A549 (cell line): ENCODE results near the gene TRAPPC4.

Source experiments
- CBX2 ChIP-seq: fragments of 200-600 bp; sonication (generic); IDR thresholded peaks from 2 replicates; pipeline ENCODE4 v1.6.1; 2016; ENCODE audit warnings: low read depth, mild to moderate bottlenecking, borderline replicate concordance
- JUNB ChIP-seq: fragments of >200 bp; sonication (Bioruptor Twin); formaldehyde crosslinking; IDR thresholded peaks from 2 replicates; pipeline ENCODE4 v1.6.1; 2016
- MAX ChIP-seq: IDR thresholded peaks from 2 replicates; pipeline ENCODE4 v1.6.1; 2012
- MAZ ChIP-seq: fragments of 150-350 bp; IDR thresholded peaks from 2 replicates; pipeline ENCODE4 v1.6.1; 2014; ENCODE audit warnings: antibody characterized with exemption, low read depth, low read length, borderline replicate concordance
- POLR2A ChIP-seq: IDR thresholded peaks from 2 replicates; pipeline ENCODE4 v1.6.1; 2012; ENCODE audit warnings: mild to moderate bottlenecking, low read length
- RCOR1 ChIP-seq: fragments of 150-350 bp; IDR thresholded peaks from 2 replicates; pipeline ENCODE4 v1.6.1; 2014; ENCODE audit warnings: antibody characterized with exemption, low read length, low read depth
- RFX5 ChIP-seq: fragments of 450-650 bp; IDR thresholded peaks from 2 replicates; pipeline ENCODE4 v1.7.1; 2014; ENCODE audit warnings: antibody characterized with exemption, mild to moderate bottlenecking, moderate library complexity
- TF ChIP-seq, protein P1 (sequence below): fragments of >200 bp; sonication (Bioruptor Twin); formaldehyde crosslinking; IDR thresholded peaks from 3 replicates; pipeline ENCODE4 v1.5.1; 2016

GRCh38 chr11:119048644-119049043 lies 30.1 kb downstream of the TRAPPC4 start:
- TF ChIP-seq, protein P1, sequence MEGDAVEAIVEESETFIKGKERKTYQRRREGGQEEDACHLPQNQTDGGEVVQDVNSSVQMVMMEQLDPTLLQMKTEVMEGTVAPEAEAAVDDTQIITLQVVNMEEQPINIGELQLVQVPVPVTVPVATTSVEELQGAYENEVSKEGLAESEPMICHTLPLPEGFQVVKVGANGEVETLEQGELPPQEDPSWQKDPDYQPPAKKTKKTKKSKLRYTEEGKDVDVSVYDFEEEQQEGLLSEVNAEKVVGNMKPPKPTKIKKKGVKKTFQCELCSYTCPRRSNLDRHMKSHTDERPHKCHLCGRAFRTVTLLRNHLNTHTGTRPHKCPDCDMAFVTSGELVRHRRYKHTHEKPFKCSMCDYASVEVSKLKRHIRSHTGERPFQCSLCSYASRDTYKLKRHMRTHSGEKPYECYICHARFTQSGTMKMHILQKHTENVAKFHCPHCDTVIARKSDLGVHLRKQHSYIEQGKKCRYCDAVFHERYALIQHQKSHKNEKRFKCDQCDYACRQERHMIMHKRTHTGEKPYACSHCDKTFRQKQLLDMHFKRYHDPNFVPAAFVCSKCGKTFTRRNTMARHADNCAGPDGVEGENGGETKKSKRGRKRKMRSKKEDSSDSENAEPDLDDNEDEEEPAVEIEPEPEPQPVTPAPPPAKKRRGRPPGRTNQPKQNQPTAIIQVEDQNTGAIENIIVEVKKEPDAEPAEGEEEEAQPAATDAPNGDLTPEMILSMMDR: no peak
- TF ChIP-seq CBX2: no peak
- no peak for TF ChIP-seq RFX5
- TF ChIP-seq MAX: no peak
- TF ChIP-seq POLR2A: no peak
- TF ChIP-seq MAZ: no peak
- no peak for TF ChIP-seq JUNB
- TF ChIP-seq RCOR1: no peak
